Trophoblast cell (in vitro differentiated cells and primary cell): ENCODE measurements around the gene TIMP3.

Experiments
- DNase-seq, 2 donors: peaks; one replicate each; pipeline ENCODE4 v3.0.0-alpha.2; 2016
- H2AFZ ChIP-seq: 2 replicates; pipeline ENCODE4 v1.6.1; 2013; ENCODE audit warnings: low read length, moderate library complexity, mild to moderate bottlenecking; ENCODE audit not compliant: insufficient read depth, poor library complexity
- H2AK5ac ChIP-seq: 2 replicates; pipeline ENCODE4 v1.6.1; 2013; ENCODE audit warnings: mild to moderate bottlenecking, low read length
- H2BK120ac ChIP-seq: 2 replicates; pipeline ENCODE4 v1.6.1; 2013; ENCODE audit warnings: low read length, mild to moderate bottlenecking, moderate library complexity; ENCODE audit not compliant: insufficient read depth, poor library complexity
- H2BK12ac ChIP-seq: 2 replicates; pipeline ENCODE4 v1.6.1; 2013; ENCODE audit warnings: mild to moderate bottlenecking, low read length, moderate library complexity
- H2BK5ac ChIP-seq: 2 replicates; pipeline ENCODE4 v1.6.1; 2013; ENCODE audit warnings: low read length, low read depth, moderate library complexity, mild to moderate bottlenecking; ENCODE audit not compliant: poor library complexity
- H3K14ac ChIP-seq: 2 replicates; pipeline ENCODE4 v1.6.1; 2013; ENCODE audit warnings: mild to moderate bottlenecking, low read length
- H3K18ac ChIP-seq: 2 replicates; pipeline ENCODE4 v1.6.1; 2013; ENCODE audit warnings: mild to moderate bottlenecking, low read length
- H3K23ac ChIP-seq: 2 replicates; pipeline ENCODE4 v1.6.1; 2013; ENCODE audit warnings: low read length
- H3K27ac ChIP-seq: 2 replicates; pipeline ENCODE4 v1.5.1; 2013; ENCODE audit warnings: low read depth, mild to moderate bottlenecking, inconsistent platforms, low read length, moderate library complexity
- H3K27me3 ChIP-seq: 2 replicates; pipeline ENCODE4 v1.6.1; 2013; ENCODE audit warnings: inconsistent platforms, mild to moderate bottlenecking, low read length, moderate library complexity; ENCODE audit not compliant: insufficient read depth
- H3K36me3 ChIP-seq, 2 experiments: 1 replicate in 1 of 2; 2 replicates in 1 of 2; pipeline ENCODE4 v1.6.1; 2013; ENCODE audit warnings: low read length in 2 of 2, mild to moderate bottlenecking in 2 of 2, moderate library complexity in 1 of 2; ENCODE audit not compliant: insufficient read depth in 2 of 2, control insufficient read depth in 1 of 2
- H3K4ac ChIP-seq: 2 replicates; pipeline ENCODE4 v1.6.1; 2013; ENCODE audit warnings: low read depth, mild to moderate bottlenecking, low read length, moderate library complexity
- H3K4me1 ChIP-seq, 2 experiments: 1 replicate in 1 of 2; 2 replicates in 1 of 2; pipeline ENCODE4 v1.6.1; 2013; ENCODE audit warnings: low read length in 2 of 2, mild to moderate bottlenecking in 2 of 2, moderate library complexity in 1 of 2; ENCODE audit not compliant: insufficient read depth in 2 of 2, control insufficient read depth in 1 of 2
- H3K4me2 ChIP-seq: 2 replicates; pipeline ENCODE4 v1.6.1; 2013; ENCODE audit warnings: inconsistent platforms, mild to moderate bottlenecking, low read length, moderate library complexity
- H3K4me3 ChIP-seq: 2 replicates; pipeline ENCODE4 v1.5.1; 2013; ENCODE audit warnings: mild to moderate bottlenecking, low read depth, low read length, inconsistent platforms
- H3K79me1 ChIP-seq: one replicate; pipeline ENCODE4 v1.6.1; 2013; ENCODE audit warnings: low read length
- H3K79me2 ChIP-seq: 2 replicates; pipeline ENCODE4 v1.6.1; 2013; ENCODE audit warnings: low read length, mild to moderate bottlenecking; ENCODE audit not compliant: control insufficient read depth, insufficient read depth, poor library complexity
- H3K9ac ChIP-seq: 2 replicates; pipeline ENCODE4 v1.6.1; 2013; ENCODE audit warnings: mild to moderate bottlenecking, low read length
- H3K9me3 ChIP-seq: 2 replicates; pipeline ENCODE4 v1.6.1; 2013; ENCODE audit warnings: low read depth, mild to moderate bottlenecking, control low read depth, inconsistent platforms, low read length; ENCODE audit not compliant: insufficient read depth
- H4K12ac ChIP-seq: 2 replicates; pipeline ENCODE4 v1.6.1; 2013; ENCODE audit warnings: low read depth, mild to moderate bottlenecking, low read length, moderate library complexity
- H4K8ac ChIP-seq: 2 replicates; pipeline ENCODE4 v1.6.1; 2013; ENCODE audit warnings: low read depth, mild to moderate bottlenecking, low read length, moderate library complexity
- H4K91ac ChIP-seq: one replicate; pipeline ENCODE4 v1.6.1; 2013; ENCODE audit warnings: low read depth, mild to moderate bottlenecking, low read length, moderate library complexity
- WGBS: extraction: QIAGEN DNeasy Blood & Tissue Kit; methylation state at CpG from one replicate; pipeline ENCODE4 v1.1.7; 2013; ENCODE audit warnings: missing lambda C conversion rate; ENCODE audit not compliant: insufficient read length, insufficient coverage; ENCODE audit errors: extremely low coverage; 5-methylcytosine and 5-hydroxymethylcytosine counted together

Gene TIMP3

GRCh38 chr22:32805361-32805881, 3.9 kb downstream of the TIMP3 start:
- H3K27ac ChIP-seq: no peak overlapping the region
- DNase-seq: peak in 1 of 2 donors; percentile 29
- peaks cover 14% of the 10 kb centered on the region for H3K79me1 ChIP-seq
- no peak overlapping the region for H3K9ac ChIP-seq
- no peak overlapping the region for H3K14ac ChIP-seq
- H3K4ac ChIP-seq: no peak overlapping the region
- H4K91ac ChIP-seq: no peak overlapping the region
- H2AFZ ChIP-seq: no peak overlapping the region
- peaks cover 18 to 29% of the 10 kb centered on the region in 2 experiments for H3K4me1 ChIP-seq
- no peak overlapping the region for H3K4me2 ChIP-seq
- no CpG with 5 or more reads among the region's 4 CpGs for WGBS
- H2BK12ac ChIP-seq: no peak overlapping the region
- no peaks in the 10 kb centered on the region for H3K27me3 ChIP-seq
- no peak overlapping the region for H4K12ac ChIP-seq
- H2AK5ac ChIP-seq: no peak overlapping the region
- H3K23ac ChIP-seq: no peak overlapping the region
- no peak overlapping the region for H2BK5ac ChIP-seq
- H4K8ac ChIP-seq: no peak overlapping the region
- no peak overlapping the region for H3K18ac ChIP-seq
- peaks cover 2% of the 10 kb centered on the region for H3K9me3 ChIP-seq
- H3K79me2 ChIP-seq: peaks cover 23% of the 10 kb centered on the region
- no peak overlapping the region for H2BK120ac ChIP-seq
- H3K36me3 ChIP-seq: peaks cover 23 to 43% of the 10 kb centered on the region in 2 experiments
- H3K4me3 ChIP-seq: no peak overlapping the region

DNA sequence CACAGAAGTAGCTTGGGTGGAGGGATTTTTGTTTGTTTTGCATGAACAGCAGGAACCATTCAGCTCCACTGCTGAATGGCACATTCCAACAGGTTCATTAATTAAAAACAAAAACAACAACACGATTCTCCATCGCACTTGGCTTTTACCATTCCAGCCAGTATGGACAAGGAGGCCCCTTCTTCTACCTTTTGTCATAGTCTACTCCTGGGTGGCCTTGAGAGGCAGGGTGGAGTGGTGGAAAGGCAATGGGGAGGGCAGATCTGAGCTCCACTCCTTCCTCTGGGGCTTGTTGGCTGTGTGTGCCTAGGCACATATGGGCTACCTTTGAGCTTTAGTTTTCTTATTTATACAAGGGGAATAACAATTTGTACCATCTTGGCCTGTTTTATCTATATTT, 4.8 kb downstream of the TIMP3 start:
- H2BK12ac ChIP-seq: no peak overlapping the region
- no peak overlapping the region for H4K91ac ChIP-seq
- H3K27ac ChIP-seq: no peak overlapping the region
- H3K9me3 ChIP-seq: peaks cover 2% of the 10 kb centered on the region
- no peak overlapping the region for H4K12ac ChIP-seq
- no peak overlapping the region for H2BK120ac ChIP-seq
- peaks cover 23 to 43% of the 10 kb centered on the region in 2 experiments for H3K36me3 ChIP-seq
- WGBS: no CpG with 5 or more reads among the region's 2 CpGs
- H3K4me1 ChIP-seq: peaks cover 14 to 26% of the 10 kb centered on the region in 2 experiments
- peak in 1 of 2 donors; percentile 37 for DNase-seq
- H2AK5ac ChIP-seq: no peak overlapping the region
- H3K23ac ChIP-seq: no peak overlapping the region
- no peak overlapping the region for H3K4ac ChIP-seq
- H2AFZ ChIP-seq: no peak overlapping the region
- no peaks in the 10 kb centered on the region for H3K27me3 ChIP-seq
- H3K79me1 ChIP-seq: peaks cover 11% of the 10 kb centered on the region
- H2BK5ac ChIP-seq: no peak overlapping the region
- no peak overlapping the region for H3K14ac ChIP-seq
- H3K4me3 ChIP-seq: no peak overlapping the region
- H3K79me2 ChIP-seq: peaks cover 23% of the 10 kb centered on the region
- no peak overlapping the region for H3K18ac ChIP-seq
- no peak overlapping the region for H3K4me2 ChIP-seq
- H3K9ac ChIP-seq: no peak overlapping the region
- H4K8ac ChIP-seq: no peak overlapping the region

DNA sequence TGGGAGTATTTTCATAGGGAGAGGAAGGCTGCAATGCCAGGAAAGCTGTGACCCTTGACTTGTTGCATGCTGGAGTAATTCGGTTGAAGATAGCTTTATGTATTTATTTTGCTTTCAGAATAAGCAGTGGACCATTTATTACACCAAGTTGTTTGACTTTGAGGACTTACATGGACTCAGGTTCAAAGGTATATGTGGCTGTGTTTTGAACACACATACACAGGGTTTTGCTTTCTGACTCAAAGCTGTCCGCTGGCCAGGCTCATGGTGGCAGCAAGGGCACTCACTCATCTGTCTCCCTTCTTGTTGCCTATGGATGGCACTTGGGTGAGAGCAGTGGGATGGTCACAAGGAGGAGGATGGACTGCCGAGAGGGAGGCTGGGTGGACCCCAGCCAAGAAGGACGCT, 6.5 kb downstream of the TIMP3 start:
- Histone ChIP-seq H3K27ac (no peak overlapping the region), H3K79me2 (peaks cover 10% of the 10 kb centered on the region), H4K8ac (no peak overlapping the region), H3K4ac (peak overlapping the region; percentile 31), H2BK5ac (no peak overlapping the region), H2AK5ac (no peak overlapping the region), H2BK12ac (no peak overlapping the region), H3K4me1 (peaks cover 10 to 19% of the 10 kb centered on the region in 2 experiments), H2BK120ac (no peak overlapping the region), H3K4me3 (no peak overlapping the region), H3K9ac (no peak overlapping the region), H4K12ac (no peak overlapping the region), H2AFZ (no peak overlapping the region), H3K36me3 (peaks cover 20 to 47% of the 10 kb centered on the region in 2 experiments), H3K14ac (no peak overlapping the region), H3K18ac (no peak overlapping the region), H4K91ac (no peak overlapping the region), H3K27me3 (no peaks in the 10 kb centered on the region), H3K79me1 (peaks cover 3% of the 10 kb centered on the region), H3K4me2 (no peak overlapping the region), H3K23ac (no peak overlapping the region), H3K9me3 (peaks cover 2% of the 10 kb centered on the region)
- no peak for DNase-seq
- no CpG with 5 or more reads among the region's 4 CpGs for WGBS

DNA sequence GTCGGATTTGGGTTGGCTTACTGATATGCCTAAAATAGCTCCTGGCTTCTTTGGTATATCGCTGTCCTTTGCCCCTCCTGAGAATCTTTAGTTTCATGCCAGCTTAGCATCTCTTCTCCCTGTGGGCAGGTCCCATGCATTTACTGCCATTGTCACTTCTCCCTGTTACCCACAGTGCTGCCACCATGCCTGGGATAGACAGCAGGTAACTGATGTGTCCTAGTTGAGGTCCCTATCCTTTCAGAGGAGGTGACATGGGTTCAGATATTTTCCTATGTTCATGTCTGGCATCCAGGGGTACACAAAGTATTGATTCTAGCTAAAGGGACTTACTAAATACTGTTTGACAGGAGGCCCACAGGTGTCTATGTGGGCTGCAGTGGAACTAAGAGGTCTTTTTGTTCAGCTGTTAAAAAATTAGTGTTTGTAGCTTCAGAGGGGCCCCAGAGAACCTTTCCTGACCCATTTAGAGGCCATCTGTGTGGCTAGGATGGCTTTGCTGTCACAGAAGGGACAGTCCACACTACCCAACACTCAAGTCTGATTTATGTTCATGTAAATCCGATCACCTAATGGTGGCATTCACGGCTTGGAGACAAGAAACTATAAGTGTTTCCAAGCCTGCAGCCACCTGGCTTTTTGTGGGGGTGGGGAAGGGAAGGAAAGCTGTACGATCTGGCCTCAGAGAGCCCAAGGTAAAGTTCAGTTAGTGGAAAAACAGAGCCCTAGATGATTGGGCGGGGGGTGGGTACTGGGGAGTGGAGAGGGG, 8.5 kb downstream of the TIMP3 start:
- no peak overlapping the region for H3K4me3 ChIP-seq
- no peak for DNase-seq
- H3K23ac ChIP-seq: no peak overlapping the region
- WGBS: no CpG with 5 or more reads among the region's 6 CpGs
- no peak overlapping the region for H4K91ac ChIP-seq
- H3K27me3 ChIP-seq: no peaks in the 10 kb centered on the region
- no peak overlapping the region for H3K4me2 ChIP-seq
- H4K8ac ChIP-seq: no peak overlapping the region
- no peak overlapping the region for H3K4ac ChIP-seq
- no peak overlapping the region for H3K14ac ChIP-seq
- no peak overlapping the region for H3K9ac ChIP-seq
- no peak overlapping the region for H3K27ac ChIP-seq
- peaks cover 2 to 3% of the 10 kb centered on the region in 2 experiments for H3K4me1 ChIP-seq
- H3K36me3 ChIP-seq: peaks cover 12 to 40% of the 10 kb centered on the region in 2 experiments
- H2AK5ac ChIP-seq: no peak overlapping the region
- H3K79me2 ChIP-seq: peaks cover 4% of the 10 kb centered on the region
- H3K9me3 ChIP-seq: no peaks in the 10 kb centered on the region
- H2AFZ ChIP-seq: no peak overlapping the region
- no peak overlapping the region for H4K12ac ChIP-seq
- no peak overlapping the region for H2BK5ac ChIP-seq
- H3K18ac ChIP-seq: no peak overlapping the region
- no peak overlapping the region for H2BK12ac ChIP-seq
- no peaks in the 10 kb centered on the region for H3K79me1 ChIP-seq
- H2BK120ac ChIP-seq: no peak overlapping the region
